Tibial nerve (tissue), 4 donors: ENCODE measurements around the gene NR2C2. TPM values are rescaled to one million over a fixed set of nuclear protein-coding genes. Genes with fewer than 3 reads are reported as not detected.

Source experiments
- DNase-seq, 2 donors: peaks; one replicate each; pipeline ENCODE4 v3.0.0-alpha.2; 2019; ENCODE audit warnings: low spot score in 2 of 2
- H3K27ac ChIP-seq, 4 donors: fragments of 200-600 bp; sonication (generic) in 3 of 4; one replicate each; pipeline ENCODE4 v1.5.1; 2017 to 2019; ENCODE audit warnings: mild to moderate bottlenecking in 1 of 4
- H3K27me3 ChIP-seq, 2 donors: fragments of 200-600 bp; sonication (generic) in 1 of 2; one replicate each; pipeline versions ENCODE4 v1.5.1 to v1.6.0; 2017 to 2019
- H3K36me3 ChIP-seq, 3 donors: fragments of 200-600 bp; sonication (generic); one replicate each; pipeline ENCODE4 v1.5.1; 2018 to 2019
- H3K4me1 ChIP-seq, 4 donors: fragments of 200-600 bp; sonication (generic) in 3 of 4; one replicate each; pipeline ENCODE4 v1.5.1; 2017 to 2019
- H3K4me3 ChIP-seq, 4 donors: fragments of 200-600 bp; sonication (generic) in 3 of 4; one replicate each; pipeline ENCODE4 v1.5.1; 2017 to 2019; ENCODE audit warnings: mild to moderate bottlenecking in 1 of 4, moderate library complexity in 1 of 4
- H3K9me3 ChIP-seq, 4 donors: fragments of 200-600 bp; sonication (generic) in 3 of 4; one replicate each; pipeline ENCODE4 v1.5.1; 2017 to 2019
- CTCF ChIP-seq, 5 experiments: fragments of 200-600 bp in 3 of 5; fragments of 450-650 bp in 2 of 5; sonication (generic) in 3 of 5; IDR thresholded peaks; one replicate each; pipeline ENCODE4 v1.5.1; 2016 to 2019; ENCODE audit warnings: antibody characterized with exemption in 5 of 5, mild to moderate bottlenecking in 3 of 5, moderate library complexity in 2 of 5
- EP300 ChIP-seq, 2 donors: sonication (generic); formaldehyde crosslinking; IDR thresholded peaks; one replicate each; pipeline ENCODE4 v1.6.1; 2017; ENCODE audit warnings: antibody characterized with exemption in 2 of 2, mild to moderate bottlenecking in 1 of 2
- POLR2A ChIP-seq, 2 donors: fragments of 450-650 bp; IDR thresholded peaks; one replicate each; pipeline ENCODE4 v1.6.1; 2017; ENCODE audit warnings: antibody characterized with exemption in 2 of 2, mild to moderate bottlenecking in 2 of 2, moderate library complexity in 2 of 2
- WGBS, 2 donors: methylation state at CpG; one replicate each; pipeline ENCODE4 v1.1.5; 2018; 5-methylcytosine and 5-hydroxymethylcytosine counted together
- total RNA-seq, 4 donors: library from RNA; depleted of rRNA; stranded (reverse); fragments of >200 nt; gene quantifications; one replicate each; pipeline ENCODE4 v1.1.0, GENCODE V29; 2016

NR2C2 gene
- total RNA-seq, 4 donors from 2014 or later: 34.5 to 54.3 (median 44.4) TPM

- H3K36me3 ChIP-seq: peaks cover 8 to 97% (median 18%) of the 10 kb centered on the region in 3 donors
These were observed 85.7 kb downstream of the NR2C2 start for GRCh38 chr3:15033103-15033502.

GRCh38 chr3:15038306-15038705 lies 90.9 kb downstream of the NR2C2 start:
- 84 to 86% methylated on average over 6 of the region's 6 CpGs for WGBS, 2 donors
- TF ChIP-seq CTCF (IDR thresholded peaks at IDR 0.05) (no peak), POLR2A (IDR thresholded peaks at IDR 0.05) (no peak), EP300 (IDR thresholded peaks at IDR 0.05) (no peak)
- no peak for DNase-seq
- H3K27me3 ChIP-seq: no peaks in the 10 kb centered on the region
- no peak overlapping the region for H3K27ac ChIP-seq
- H3K4me1 ChIP-seq: peaks cover 0 to 4% (median 0%) of the 10 kb centered on the region in 4 donors
- H3K4me3 ChIP-seq: no peak overlapping the region
- peaks cover 0 to 94% (median 27%) of the 10 kb centered on the region in 3 donors for H3K36me3 ChIP-seq
- H3K9me3 ChIP-seq: no peaks in the 10 kb centered on the region

More at GRCh38 chr3:15033103-15033502, 85.7 kb downstream of the NR2C2 start:
- no peak overlapping the region for H3K4me3 ChIP-seq
- no peaks in the 10 kb centered on the region for H3K4me1 ChIP-seq
- H3K27me3 ChIP-seq: no peaks in the 10 kb centered on the region
- WGBS, 2 donors: 86% methylated on average over 3 of the region's 3 CpGs
- TF ChIP-seq CTCF (IDR thresholded peaks at IDR 0.05): no peak
- no peak for TF ChIP-seq EP300 (IDR thresholded peaks at IDR 0.05)
- TF ChIP-seq POLR2A (IDR thresholded peaks at IDR 0.05): no peak
- no peak for DNase-seq
- H3K9me3 ChIP-seq: no peaks in the 10 kb centered on the region
- no peak overlapping the region for H3K27ac ChIP-seq

- DNase-seq: no peak
- H3K36me3 ChIP-seq: peaks cover 0 to 97% (median 18%) of the 10 kb centered on the region in 3 donors
- WGBS, 2 donors: 83 to 96% methylated on average over 3 of the region's 3 CpGs
- no peaks in the 10 kb centered on the region for H3K27me3 ChIP-seq
- TF ChIP-seq CTCF (IDR thresholded peaks at IDR 0.05) (no peak), POLR2A (IDR thresholded peaks at IDR 0.05) (no peak)
- H3K4me1 ChIP-seq: peaks cover 0 to 4% (median 2%) of the 10 kb centered on the region in 4 donors
- H3K27ac ChIP-seq: no peak overlapping the region
- no peak overlapping the region for H3K4me3 ChIP-seq
- no peaks in the 10 kb centered on the region for H3K9me3 ChIP-seq
These were observed 93.5 kb downstream of the NR2C2 start for GRCh38 chr3:15040844-15041243.

GRCh38 chr3:15041950-15042349 lies 94.6 kb downstream of the NR2C2 start:
- Histone ChIP-seq H3K4me1 (peaks cover 0 to 4% (median 2%) of the 10 kb centered on the region in 4 donors), H3K4me3 (no peak overlapping the region), H3K27ac (no peak overlapping the region), H3K36me3 (peaks cover 0 to 97% (median 12%) of the 10 kb centered on the region in 3 donors), H3K9me3 (no peaks in the 10 kb centered on the region), H3K27me3 (no peaks in the 10 kb centered on the region)
- no peak for DNase-seq
- WGBS, 2 donors: 83 to 90% methylated on average over 3 of the region's 3 CpGs
- TF ChIP-seq EP300 (IDR thresholded peaks at IDR 0.05) (no peak), POLR2A (IDR thresholded peaks at IDR 0.05) (no peak)

GRCh38 chr3:15042936-15043335 lies 95.6 kb downstream of the NR2C2 start:
- no peaks in the 10 kb centered on the region for H3K9me3 ChIP-seq
- 70 to 71% methylated on average over 3 of the region's 3 CpGs for WGBS, 2 donors
- TF ChIP-seq CTCF (IDR thresholded peaks at IDR 0.05) (no peak), POLR2A (IDR thresholded peaks at IDR 0.05) (no peak), EP300 (IDR thresholded peaks at IDR 0.05) (no peak)
- no peak overlapping the region for H3K27ac ChIP-seq
- no peaks in the 10 kb centered on the region for H3K27me3 ChIP-seq
- H3K36me3 ChIP-seq: peaks cover 0 to 97% (median 10%) of the 10 kb centered on the region in 3 donors
- DNase-seq: no peak
- H3K4me3 ChIP-seq: no peak overlapping the region
- peaks cover 0 to 4% (median 2%) of the 10 kb centered on the region in 4 donors for H3K4me1 ChIP-seq
